Right hindlimb (tissue), 1 donor: ENCODE results near the gene ICOSLG.
"Not testable (repeated sequence)": the region's sequence is repeated elsewhere in the genome, so short reads cannot be mapped to it uniquely, and the experiment has no call there.

Experiments used
- DNase-seq: peaks from one replicate; pipeline ENCODE4 v3.0.0-alpha.2; 2018

The ICOSLG gene

GRCh38 chr21:44175189-44175588, 65.6 kb downstream of the ICOSLG start:
- not testable (repeated sequence) for DNase-seq
